SKM-1 (cell line): Measurements from ENCODE around the gene PHOX2A.
"Not testable (repeated sequence)": the region's sequence is repeated elsewhere in the genome, so short reads cannot be mapped to it uniquely, and the experiment has no call there.

Experiments used
- DNase-seq: peaks from one replicate; lab custom pipeline; 2025; ENCODE audit not compliant: unreplicated experiment; lab: John Stamatoyannopoulos, UW

Gene PHOX2A

DNA sequence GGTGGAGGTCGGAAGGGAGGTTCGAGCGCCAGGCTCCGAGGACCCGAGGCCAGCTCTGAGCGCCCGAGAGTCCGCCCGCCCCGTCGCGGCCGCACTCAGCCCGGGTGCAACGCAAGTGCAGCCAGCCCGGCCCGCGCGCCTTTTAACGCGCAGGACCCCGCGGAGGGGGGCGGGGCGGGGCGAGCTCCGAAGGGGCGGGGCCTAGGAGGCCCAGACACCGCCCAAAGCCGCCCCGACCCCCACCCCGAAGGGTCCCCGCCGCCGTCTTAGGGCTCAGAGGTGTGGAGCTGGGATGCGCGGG is at the start of gene PHOX2A:
TSS of gene PHOX2A (minus strand) at position 117 of the 301 bp plus-strand sequence. CDS start 172 bp downstream, outside the sequence.
- no peak for DNase-seq

DNA sequence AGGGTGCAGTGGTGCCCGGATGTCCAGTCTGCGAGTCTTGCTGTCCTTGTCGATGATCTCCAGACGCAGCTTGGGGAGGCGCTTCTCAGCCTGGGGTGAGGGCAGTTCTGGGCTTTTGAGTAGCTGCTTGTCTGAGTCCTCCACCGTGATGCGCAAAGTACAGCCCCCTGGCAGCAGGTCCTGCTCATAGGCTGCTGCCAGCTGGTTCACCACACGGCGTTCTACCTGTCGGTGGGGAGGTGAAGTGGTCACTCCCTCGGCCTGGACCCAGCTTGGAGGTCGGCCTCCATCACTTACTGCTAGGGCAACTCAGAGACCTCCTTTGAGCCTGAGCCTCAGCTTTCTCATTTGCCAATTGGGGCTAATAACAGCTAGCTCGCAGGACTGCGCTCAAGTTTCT is 49.4 kb upstream of the PHOX2A start:
- DNase-seq = no peak

- no peak for DNase-seq
Measured at GRCh38 chr11:72292106-72292785, 48.3 kb upstream of the PHOX2A start.

GRCh38 chr11:72290741-72291140 is 46.8 kb upstream of the PHOX2A start:
- DNase-seq = not testable (repeated sequence)

DNA sequence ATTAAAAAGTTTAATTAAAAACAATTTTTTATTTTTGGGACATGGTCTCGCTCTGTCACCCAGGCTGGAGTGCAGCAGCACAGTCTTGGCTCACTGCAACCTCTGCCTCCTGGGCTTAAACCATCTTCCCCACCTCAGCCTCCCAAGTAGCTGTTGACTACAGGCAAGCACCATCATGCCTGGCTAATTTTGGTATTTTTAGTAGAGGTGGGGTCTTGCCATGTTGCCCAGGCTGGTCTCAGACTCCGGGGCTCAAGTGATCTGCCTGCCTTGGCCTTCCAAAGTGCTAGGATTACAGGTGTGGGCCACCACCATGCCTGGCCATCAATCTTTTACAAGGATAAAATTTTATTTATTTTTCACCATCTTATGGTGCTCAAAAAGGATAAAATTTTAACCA is 43.3 kb upstream of the PHOX2A start:
- DNase-seq = no peak

- no peak for DNase-seq
Measured at GRCh38 chr11:72283947-72284346, 40.0 kb upstream of the PHOX2A start.

DNA sequence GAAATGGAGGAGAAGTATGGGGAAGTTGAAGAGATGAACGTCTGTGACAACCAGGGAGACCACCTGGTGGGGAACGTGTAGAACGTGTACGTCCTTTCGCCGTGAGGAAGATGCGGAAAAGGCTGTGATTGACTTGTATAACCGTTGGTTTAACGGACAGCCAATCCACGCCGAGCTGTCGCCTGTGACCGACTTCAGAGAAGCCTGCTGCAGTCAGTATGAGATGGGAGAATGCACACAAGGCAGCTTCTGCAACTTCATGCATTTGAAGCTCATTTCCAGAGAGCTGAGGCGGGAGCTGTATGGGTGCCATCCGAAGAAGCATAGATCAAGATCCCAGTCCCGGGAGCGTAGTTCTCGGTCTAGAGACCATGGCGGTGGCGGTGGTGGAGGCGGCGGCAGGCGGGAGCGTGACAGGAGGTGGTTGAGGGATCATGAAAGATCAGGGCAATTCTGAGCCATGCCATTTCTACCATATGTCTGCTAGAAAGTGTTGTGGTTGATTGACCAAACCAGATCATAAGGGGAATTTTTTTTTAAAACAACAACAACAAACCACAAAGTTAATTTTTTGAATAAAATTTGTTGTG is 36.8 kb upstream of the PHOX2A start:
- DNase-seq = no peak

DNA sequence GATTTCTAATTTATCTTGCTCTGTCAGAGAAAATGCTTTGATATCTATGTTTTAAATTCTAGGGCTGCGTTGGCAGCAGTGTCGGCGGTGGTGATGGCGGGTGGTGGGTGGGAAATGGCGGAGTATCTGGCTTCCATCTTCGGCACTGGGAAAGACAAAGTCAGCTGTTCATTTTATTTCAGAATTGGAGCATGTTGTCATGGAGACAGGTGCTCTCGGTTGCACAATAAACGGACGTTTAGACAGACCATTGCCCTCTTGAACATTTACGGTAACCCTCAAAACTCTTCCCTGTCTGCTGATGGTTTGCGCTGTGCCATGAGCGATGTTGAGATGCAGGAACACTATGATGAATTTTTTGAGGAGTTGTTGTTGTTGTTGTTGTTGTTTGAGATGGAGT is 36.1 kb upstream of the PHOX2A start:
- no peak for DNase-seq

DNA sequence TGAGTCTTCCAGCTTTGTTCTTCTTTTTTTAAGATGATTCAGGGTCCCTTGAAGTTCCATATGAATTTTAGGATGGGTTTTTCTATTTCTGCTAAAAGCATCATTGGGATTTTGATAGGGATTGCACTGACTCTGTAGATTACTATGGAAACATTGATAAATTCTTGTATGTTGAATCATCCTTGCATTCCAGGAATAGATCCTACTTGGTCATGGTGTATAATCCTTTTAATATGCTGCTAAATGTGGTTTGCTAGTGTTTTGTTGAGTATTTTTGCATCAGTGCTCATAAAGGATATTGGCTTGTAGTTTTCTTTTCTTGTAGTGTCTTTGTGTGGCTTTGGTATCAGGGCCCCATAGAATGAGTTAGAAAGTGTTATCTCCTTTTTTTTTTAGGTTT is 34.9 kb upstream of the PHOX2A start:
- DNase-seq = no peak

DNA sequence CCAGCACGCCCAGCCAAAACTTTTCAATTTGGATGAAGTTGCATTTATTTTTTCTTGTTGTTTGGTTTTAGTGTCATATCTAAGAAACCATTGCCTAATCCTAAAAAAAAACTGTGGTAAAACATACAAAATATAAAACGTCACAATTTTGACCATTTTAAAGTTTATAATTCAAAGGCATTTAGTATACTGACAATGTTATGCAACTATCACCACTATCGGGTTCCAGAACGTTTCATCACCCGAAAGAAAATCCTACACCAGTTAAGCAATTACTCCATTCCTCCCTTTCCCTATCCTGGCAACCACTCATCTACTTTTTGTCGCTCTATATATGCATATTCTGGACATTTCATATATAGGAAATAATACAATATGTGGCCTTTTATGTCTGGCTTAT is 30.5 kb upstream of the PHOX2A start:
- DNase-seq = no peak

DNA sequence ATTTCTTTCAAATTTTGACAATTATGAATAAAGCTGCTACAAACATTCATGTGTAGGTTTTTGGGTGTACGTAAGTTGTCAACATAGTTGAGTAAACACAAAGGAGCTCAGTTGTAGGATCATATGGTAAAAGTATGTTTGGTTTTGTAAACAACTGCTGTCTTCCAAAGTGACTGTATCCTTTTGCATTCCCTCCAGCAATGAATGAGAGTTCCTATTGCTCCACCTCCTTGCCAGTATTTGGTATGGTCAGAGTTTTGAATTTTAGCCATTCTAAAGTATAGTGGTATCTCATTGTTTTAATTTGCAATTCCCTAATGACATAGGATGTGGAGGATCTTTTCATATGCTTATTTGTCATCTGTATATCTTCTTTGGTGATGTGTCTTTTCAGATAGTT is 28.0 kb upstream of the PHOX2A start:
- no peak for DNase-seq

GRCh38 chr11:72267956-72268617 is 24.1 kb upstream of the PHOX2A start:
- DNase-seq = no peak

DNA sequence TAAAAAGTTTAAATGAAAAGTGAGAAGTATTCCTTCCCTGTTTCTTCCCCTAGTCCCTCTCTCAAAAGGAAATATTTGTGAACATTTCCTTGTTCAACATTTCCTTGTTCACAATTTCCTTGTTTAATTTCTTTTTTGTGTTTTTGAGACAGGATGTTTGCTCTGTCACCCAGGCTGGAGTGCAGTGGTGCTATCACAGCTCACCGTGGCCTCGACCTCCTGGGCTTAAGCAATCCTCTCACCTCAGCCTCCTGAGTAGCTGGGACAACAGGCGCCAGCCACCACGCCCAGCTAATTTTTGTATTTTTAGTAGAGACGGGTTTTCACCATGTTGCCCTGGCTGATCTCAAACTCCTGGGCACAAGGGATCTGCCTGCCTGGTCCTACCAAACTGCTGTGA is 23.0 kb upstream of the PHOX2A start:
- not testable (repeated sequence) for DNase-seq

GRCh38 chr11:72265951-72266350 is 22.0 kb upstream of the PHOX2A start:
- no peak for DNase-seq

DNA sequence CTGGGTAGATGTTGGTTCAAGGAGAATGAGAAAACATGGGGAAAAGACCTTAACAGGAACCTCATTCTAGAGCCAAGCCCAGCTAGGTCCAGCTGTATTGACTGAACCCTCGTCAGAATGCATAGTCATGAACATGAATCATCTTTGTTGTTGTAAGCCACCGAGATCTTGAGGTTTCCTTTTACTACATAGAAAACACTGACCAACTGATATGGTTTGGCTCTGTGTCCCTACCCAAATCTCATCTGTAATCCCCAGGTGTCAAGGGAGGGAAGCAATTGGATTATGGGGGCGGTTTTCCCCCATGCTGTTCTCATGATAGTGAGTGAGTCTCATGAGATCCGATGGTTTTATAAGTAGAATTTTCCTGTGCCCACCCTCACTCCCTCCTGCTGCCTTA is 19.4 kb upstream of the PHOX2A start:
- DNase-seq = no peak

- DNase-seq = no peak
Measured at GRCh38 chr11:72260574-72260973, 16.6 kb upstream of the PHOX2A start.

- no peak for DNase-seq
Measured at GRCh38 chr11:72259490-72259889, 15.5 kb upstream of the PHOX2A start.

GRCh38 chr11:72257570-72257969 is 13.6 kb upstream of the PHOX2A start:
- no peak for DNase-seq

- no peak for DNase-seq
Measured at GRCh38 chr11:72254299-72254993, 10.5 kb upstream of the PHOX2A start.

- no peak for DNase-seq
Measured at GRCh38 chr11:72253392-72253791, 9.4 kb upstream of the PHOX2A start.

- no peak for DNase-seq
Measured at GRCh38 chr11:72251614-72252013, 7.6 kb upstream of the PHOX2A start.
